GM18498 (cell line): ENCODE data around the gene NUP93.
"Not testable (repeated sequence)": the region's sequence is repeated elsewhere in the genome, so short reads cannot be mapped to it uniquely, and the experiment has no call there.

Experiments used
- ATAC-seq: cut with Tn5 transposase; IDR thresholded peaks from one replicate; pipeline ENCODE4 v1.9.1; 2021; ENCODE audit warnings: mild to moderate bottlenecking, moderate library complexity; ENCODE audit not compliant: unreplicated experiment

NUP93 gene

DNA sequence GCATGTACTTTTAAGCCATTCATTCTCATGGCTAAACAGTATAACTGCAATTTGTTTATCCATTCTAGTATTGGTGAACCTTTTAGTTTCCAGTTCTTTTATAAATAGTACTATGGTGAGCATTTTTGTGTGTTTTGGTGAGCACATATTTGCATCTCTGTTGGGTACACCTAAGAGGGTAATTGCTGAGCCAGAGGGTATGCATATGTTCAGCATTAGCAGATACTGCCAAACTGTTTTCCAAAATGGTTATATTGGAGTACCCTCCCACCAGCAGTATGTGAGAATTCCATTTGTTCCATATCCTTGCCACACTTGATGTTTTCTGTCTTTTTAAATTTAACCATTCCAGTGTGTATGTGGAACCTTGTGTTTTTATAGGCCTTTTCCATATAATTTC lies 81.0 kb downstream of the NUP93 start:
- ATAC-seq: no peak

GRCh38 chr16:56811602-56812001 lies 81.7 kb downstream of the NUP93 start:
- ATAC-seq: not testable (repeated sequence)

DNA sequence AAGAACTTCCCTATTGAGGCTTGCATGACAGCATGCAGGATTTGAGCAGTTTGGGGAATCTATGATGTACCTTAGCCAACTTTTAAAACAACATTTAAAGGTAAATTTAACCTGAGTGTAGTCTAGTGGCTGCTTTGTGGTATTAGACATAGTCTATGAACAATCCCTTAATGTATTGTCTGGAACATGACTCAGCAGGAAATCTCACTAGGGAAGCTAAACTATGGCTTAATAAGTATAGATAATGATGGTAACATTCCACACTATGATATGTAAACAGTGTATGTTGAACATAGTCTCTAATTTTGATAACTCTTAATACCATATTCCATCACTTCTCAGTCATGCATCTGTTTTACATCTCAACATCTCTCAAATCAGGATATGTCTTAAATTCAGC lies 83.0 kb downstream of the NUP93 start:
- ATAC-seq: no peak

- no peak for ATAC-seq
Observed at GRCh38 chr16:56814537-56815432, 84.9 kb downstream of the NUP93 start.

DNA sequence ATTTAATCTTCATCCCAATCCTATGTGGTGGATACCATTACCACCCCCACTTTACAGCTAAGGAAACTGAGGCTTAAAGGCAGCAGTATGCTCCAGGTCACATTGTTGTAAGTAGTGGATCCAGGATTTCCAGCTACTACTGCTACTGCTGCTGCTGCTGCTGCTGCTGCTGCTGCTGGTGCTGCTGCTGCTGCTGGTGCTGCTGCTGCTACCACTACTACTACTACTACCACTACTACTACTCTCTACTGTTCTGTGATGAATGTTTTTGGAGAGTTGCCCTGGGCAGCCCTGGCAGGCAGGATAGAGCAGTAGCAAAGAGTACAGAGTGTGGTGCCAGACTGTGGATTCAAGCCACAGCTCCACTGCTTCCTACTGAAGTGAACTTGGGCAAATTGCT lies 85.8 kb downstream of the NUP93 start:
- no peak for ATAC-seq

- no peak for ATAC-seq
Observed at GRCh38 chr16:56817056-56817455, 87.1 kb downstream of the NUP93 start.

- no peak for ATAC-seq
Observed at GRCh38 chr16:56817938-56818337, 88.0 kb downstream of the NUP93 start.

- no peak for ATAC-seq
Observed at GRCh38 chr16:56823081-56823733, 93.3 kb downstream of the NUP93 start.

GRCh38 chr16:56824331-56824730 lies 94.4 kb downstream of the NUP93 start:
- no peak for ATAC-seq

DNA sequence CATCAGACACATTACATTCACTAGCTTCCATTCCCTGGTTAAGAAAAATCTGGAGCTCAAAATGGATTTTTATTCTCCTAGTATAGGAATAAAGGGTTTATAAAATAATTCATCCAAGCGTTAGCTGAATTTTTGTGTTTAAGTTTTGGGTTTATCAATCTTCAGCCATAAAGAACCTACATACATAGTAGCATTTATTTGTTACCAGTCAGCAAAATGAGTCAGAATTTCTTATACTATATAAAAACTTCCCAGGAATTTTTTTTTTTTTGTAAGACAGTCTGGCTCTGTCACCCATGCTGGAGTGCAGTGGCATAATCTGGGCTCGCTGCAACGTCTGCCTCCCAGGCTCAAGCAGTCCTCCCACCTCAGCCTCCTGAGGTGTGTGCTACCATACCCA lies 94.9 kb downstream of the NUP93 start:
- ATAC-seq: no peak

- ATAC-seq: no peak
Observed at GRCh38 chr16:56825826-56826225, 95.9 kb downstream of the NUP93 start.

- ATAC-seq: no peak
Observed at GRCh38 chr16:56828647-56829046, 98.7 kb downstream of the NUP93 start.

- ATAC-seq: no peak
Observed at GRCh38 chr16:56830669-56831068, 100.7 kb downstream of the NUP93 start.

DNA sequence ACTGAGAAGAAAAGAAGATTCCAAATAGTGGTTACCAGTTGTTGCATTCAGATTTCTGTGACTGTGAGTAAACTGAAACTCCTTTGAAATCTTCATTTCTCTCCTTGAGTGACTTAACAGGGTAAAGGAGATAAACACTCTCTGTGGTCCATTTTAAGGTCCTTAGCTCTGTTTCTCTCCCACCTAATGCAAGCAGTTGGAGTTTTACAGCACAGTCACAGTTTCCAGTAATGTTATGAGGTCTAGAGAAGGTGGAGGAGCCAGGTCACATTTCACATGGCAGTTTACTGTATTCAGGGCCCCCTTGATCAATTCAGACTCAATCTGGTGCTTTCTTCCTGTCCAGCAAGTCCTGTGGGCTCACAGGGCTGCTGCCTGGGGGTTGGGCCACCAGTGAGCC lies 102.8 kb downstream of the NUP93 start:
- ATAC-seq: no peak

GRCh38 chr16:56833243-56833970 lies 103.5 kb downstream of the NUP93 start:
- no peak for ATAC-seq

DNA sequence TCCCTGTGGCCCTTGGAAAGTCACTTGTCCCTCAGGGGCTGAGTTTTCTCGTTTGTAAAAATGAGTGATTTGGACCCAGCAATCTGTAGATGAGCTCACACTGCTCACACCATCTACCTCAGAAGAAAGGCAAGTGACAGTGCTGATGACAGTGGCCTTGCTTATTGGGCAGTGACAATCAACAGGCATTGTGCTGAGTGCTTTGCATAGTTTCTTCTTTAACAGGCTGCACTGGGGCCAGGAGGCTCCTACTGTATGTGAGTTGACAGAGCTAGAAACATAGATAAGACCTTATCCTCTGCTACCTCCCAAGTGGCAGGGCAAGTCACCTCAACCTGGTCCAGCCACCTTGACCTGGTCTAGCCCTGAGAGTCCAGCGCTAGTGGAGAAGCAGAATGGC lies 105.4 kb downstream of the NUP93 start:
- no peak for ATAC-seq

- ATAC-seq: no peak
Observed at GRCh38 chr16:56836410-56837230, 106.7 kb downstream of the NUP93 start.

- no peak for ATAC-seq
Observed at GRCh38 chr16:56838622-56839337, 108.9 kb downstream of the NUP93 start.

DNA sequence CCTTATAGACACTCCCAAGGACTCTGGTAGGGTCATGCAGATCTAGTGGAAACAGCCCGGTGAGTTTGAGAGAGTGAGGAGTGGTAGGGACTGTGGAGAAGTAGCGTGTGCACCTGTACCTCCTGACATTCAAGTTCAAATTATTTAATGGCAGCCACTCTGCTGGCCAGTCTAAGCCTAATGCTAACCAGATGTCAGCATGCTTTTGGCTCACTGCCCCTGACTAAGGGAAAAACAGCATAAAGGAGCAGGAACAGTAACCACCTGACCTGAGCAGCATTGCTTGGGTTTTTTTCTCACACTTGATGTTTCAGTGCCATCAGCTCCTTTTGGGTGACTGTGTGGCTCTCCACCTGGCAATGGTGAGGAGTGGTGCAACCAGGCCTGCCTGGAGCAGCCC lies 111.3 kb downstream of the NUP93 start:
- ATAC-seq: no peak

DNA sequence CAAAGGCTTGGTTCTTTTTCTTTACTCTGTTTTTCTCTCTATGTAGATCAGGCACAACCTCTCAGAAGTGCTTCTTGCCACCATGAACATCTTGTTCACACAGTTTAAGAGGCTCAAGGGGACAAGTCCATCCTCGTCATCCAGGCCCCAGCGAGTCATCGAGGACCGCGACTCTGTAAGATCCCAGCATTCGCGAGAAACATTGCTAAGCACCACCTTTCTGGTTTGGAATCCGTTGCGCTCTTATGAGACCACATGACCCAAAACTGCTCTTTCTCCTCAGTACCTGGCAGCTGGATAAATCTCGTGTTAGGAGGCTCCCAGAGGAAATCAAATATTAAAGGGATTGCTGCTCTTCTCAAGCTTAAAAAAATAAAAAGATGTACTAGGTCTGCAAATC lies 111.7 kb downstream of the NUP93 start:
- ATAC-seq: no peak
